ENCODE results near the gene TMC4.
A peak's percentile ranks its signal among the peaks of the same experiment; 100 is the strongest.

The TMC4 gene

GRCh38 chr19:54155694-54156093 is 17.3 kb downstream of the TMC4 start:
- no peak for DNase-seq (ENCODE audit: low read depth)

DNA sequence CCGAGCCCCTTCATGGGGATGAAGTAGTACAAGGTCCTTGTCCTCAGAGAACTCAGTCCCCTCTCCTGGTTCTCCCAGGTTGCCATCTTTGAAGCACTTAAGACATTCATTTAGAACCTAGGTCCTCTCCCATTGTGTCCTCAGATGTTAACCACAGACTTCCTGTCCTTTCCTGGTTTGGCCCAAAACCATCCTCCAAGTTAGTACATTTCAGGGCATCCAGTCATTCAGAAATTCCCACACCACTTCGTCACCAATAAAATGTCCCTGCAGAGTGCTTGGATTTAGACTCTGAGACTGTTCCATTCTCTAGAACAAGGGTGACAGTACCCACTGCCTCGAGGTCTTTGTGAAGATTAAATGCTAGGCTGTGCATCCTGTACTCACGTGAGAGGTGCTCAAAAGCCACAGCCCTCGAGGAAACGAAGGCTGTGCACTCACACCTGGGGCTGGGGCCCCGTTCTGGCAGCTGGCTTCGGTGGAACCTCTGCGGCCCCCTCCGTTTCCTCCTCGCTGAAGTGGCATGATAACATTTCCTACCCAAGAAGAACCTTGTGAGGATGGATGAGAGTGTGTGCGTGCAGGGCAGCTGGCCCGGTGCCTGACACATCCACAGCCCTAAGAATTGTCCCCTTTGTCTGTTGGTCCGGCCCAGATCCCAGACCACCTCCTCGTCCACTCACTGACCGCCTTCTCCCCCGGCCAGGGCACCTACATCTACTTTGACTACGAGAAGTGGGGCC is 18.2 kb downstream of the TMC4 start:
- DNase-seq (ENCODE audit: low read depth) = peak; percentile 60

- DNase-seq (ENCODE audit: low read depth) = no peak
These were observed 19.1 kb downstream of the TMC4 start for GRCh38 chr19:54153731-54154326.

- DNase-seq (ENCODE audit: low read depth) = no peak
These were observed 20.0 kb downstream of the TMC4 start for GRCh38 chr19:54152878-54153524.

GRCh38 chr19:54152267-54152666 is 20.7 kb downstream of the TMC4 start:
- no peak for DNase-seq (ENCODE audit: low read depth)

DNA sequence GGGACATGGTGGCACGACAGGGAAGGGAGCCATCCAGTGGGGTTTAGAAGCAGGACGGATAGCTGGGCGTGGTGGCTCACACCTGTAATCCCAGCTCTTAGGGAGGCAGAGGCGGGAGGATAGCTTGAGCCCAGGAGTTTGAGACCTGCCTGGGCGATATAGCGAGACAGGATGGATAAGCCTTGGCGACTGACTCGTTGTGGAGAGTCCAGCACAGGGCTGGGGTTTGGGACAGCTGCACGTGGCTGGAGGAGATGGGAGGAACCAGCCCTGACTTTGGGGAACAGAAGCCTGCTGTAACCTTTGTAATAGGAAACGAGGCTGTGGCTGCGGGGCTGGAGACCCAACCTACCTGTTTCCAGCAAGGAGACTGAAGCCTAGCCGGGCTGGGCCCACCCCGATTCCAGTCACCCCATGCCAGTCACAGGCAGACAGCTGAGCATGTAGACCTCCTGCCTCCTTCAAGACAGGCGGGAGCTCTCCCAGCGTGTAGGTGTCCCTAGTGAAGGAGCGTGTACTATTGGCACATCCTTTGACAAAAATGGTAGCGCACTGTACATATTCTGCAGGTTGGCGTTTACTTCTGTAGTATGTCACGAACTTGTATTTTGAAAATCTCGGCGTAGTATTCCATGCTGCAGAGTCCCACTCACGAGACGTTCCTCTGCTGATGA is 21.5 kb downstream of the TMC4 start:
- DNase-seq (ENCODE audit: low read depth) = no peak

- DNase-seq (ENCODE audit: low read depth) = no peak
These were observed 23.7 kb downstream of the TMC4 start for GRCh38 chr19:54149021-54149812.

DNA sequence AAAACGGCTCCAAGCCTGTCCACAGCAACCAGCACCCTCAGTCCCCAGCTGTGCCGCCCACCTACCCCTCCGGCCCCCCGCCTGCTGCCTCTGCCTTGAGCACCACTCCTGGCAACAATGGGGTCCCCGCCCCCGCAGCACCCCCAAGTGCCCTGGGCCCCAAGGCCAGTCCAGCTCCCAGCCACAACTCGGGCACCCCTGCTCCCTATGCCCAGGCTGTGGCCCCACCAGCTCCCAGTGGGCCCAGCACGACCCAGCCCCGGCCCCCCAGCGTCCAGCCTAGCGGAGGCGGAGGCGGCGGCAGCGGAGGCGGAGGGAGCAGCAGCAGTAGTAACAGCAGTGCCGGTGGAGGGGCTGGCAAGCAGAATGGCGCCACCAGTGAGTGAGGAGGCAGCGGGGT is 24.8 kb downstream of the TMC4 start:
- no peak for DNase-seq (ENCODE audit: low read depth)

DNA sequence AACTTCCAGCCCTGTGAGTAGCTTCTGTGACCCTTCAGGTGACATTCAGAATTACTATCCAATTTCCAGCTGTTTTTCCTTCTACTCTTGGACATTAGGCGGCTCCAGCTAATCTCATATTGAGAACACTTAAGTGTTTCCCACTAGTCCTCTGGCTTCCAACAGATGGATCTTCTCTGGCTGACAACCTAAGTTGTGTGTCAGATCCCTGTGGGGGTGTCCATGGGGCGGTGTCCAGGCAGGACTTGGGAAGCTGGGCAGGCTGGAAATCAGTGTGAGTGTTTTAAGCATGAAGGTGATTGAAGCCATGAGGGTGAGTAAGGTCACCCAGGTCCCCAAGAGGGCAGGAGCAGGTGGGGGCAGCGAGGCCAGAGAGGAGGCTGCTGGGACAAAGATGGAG is 25.3 kb downstream of the TMC4 start:
- DNase-seq (ENCODE audit: low read depth) = no peak

GRCh38 chr19:54145541-54146158 is 27.3 kb downstream of the TMC4 start:
- DNase-seq (ENCODE audit: low read depth) = no peak

DNA sequence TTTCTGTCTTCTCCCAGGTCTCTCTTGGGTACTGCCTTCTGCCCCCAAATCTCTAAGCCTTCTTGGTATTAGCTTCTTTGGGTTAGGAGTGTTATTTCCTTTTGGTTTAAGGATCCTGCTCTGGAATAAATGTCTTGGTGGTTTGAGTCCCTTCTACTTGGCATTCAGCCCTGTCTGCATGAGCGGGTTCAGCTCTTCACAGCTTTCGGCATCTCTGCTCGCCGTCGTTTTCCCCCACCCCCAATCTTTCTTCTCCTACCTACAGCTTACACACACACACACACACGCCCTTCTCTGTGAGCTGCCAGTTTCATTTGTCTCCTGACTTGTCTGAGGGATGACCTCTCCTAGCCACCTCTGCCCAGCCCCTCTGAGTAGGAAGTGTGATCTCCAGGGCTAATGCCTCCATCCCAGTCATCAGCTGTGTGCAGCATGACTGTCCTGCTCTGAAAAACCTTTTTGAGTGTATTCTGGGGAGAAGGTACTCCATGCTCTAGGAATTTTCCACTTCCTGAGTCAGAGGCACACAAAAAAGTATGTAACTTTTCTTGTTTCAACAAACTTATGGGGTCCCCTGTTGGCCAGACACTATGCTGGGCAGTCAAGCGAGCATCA is 30.7 kb downstream of the TMC4 start:
- no peak for DNase-seq (ENCODE audit: low read depth)

DNA sequence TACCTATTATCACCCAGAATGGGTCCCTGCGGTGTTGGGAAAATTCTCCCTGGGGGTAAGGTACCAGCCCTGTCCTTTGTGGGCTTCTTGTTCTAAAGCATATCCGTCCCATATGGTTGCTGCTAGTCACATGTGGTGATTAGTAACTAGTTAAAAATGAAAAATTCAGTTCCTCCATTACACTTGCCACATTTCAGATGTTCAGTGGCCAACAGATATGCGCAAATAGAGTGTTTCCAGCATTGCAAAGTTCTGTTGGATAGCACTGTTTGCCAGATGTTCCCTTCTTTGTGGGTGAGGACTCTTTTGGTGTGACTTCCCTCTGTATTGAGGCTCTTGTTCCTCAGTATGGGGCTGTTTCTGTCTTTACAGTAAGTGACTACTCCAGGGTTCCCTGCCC is 31.6 kb downstream of the TMC4 start:
- peak; percentile 57 for DNase-seq (ENCODE audit: low read depth)

DNA sequence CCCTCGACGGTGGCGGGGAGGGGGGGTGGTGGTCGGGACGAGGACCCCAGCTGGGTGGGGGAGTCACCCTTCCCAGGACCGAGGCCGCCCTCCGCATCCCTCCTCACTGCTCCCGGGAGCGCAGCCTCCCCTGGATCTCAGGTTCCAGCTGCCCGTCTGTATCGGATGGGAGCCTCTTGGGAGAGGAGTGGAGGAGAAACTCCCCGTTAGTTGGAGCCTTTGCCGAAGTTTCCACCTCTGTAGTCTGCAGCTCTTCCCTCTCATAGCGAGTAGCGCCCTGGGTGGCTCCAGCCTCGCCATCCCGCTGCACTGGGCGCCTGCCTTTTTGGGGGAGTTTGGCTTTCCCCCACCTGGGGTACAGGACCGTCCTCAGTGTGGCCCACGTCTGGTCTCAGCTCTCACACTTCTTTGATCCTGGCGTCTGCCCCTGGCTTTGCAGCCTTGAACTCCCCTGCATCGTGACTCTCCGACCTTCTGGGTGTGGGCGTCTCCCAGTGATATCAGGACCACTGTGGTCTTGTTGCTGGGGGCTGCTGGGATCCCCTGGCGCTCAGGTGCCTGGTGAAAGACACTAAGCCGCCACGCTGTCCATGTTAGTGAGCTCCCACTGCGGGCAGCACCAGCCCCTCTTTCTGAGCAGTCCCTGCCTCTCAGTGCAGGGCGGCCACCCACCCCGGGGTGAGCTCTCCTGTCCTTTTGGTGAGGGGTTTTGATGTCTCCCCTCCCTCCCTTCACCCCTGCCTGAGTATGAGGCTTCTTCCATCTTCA is 34.3 kb downstream of the TMC4 start:
- DNase-seq (ENCODE audit: low read depth) = no peak

GRCh38 chr19:54137699-54138488 is 35.1 kb downstream of the TMC4 start, which contains the start of gene CNOT3:
Gene CNOT3 (plus strand): TSS chr19:54137762. CDS start chr19:54142979, 5,217 bp downstream.
- no peak for DNase-seq (ENCODE audit: low read depth)

DNA sequence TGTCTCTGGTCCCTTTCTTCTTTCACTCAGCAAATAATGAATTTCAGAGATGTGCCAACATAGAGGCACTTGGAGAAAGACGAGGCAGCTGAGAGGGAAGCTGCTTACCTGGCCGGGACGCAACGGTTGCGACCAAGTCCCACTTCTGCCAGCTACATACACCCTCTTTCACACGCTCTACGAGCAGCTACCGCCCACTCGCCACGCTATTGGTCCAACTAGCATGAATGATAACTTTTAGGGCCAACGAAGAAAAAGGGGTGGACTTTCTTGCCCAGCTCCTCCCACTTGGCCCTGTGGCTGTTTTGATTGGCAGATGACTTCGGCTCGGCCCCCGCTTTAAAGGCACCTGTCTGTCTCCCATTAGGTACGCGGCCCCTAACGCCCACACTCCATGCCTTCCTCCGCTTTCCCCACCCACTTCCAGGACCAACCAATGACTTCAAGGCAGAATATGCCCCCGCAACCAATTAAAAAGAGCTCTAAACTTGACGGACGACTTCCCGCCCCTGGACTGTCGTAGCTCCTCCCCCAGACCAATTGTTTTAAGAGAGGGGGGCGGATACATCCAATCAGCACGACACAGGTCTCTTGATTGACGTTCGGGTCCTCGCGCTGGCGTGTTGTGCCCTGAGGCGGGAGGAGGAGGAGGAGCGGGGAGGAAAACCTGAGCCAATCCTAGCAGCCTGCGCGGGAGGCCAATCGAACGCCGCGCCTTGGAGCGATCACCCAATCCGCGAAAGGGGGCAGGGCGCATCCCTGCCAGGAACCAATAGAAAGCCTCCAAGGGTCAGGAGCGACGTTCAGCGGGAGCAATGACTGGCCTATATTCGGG is 35.9 kb downstream of the TMC4 start:
- peak; percentile 100 for DNase-seq (ENCODE audit: low read depth)

- DNase-seq (ENCODE audit: low read depth) = no peak
These were observed 36.7 kb downstream of the TMC4 start for GRCh38 chr19:54136086-54136863.

DNA sequence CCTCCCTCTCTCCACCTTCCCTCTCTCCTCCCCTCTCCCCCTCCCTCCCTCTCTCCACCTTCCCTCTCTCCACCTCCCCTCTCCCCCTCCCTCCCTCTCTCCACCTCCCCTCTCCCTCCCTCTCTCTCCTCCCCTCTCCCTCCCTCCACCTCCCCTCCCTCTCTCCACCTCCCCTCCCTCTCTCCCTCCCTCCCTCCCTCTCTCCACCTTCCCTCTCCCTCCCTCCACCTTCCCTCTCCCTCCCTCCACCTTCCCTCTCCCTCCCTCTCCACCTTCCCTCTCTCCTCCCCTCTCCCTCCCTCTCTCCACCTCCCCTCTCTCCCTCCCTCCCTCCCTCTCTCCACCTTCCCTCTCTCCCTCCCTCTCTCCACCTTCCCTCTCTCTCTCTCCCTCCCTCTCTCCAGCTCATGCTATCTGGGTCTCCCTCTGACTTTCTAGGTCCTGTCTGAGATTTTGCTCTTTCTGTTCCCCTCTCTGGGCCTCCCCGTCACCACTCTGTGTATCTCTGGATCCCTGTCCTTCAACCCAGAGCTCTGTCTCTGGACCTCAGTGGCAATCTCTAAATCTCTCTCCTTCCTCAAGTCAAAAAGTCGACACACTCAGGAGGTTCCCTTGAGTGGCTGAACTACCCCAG is 38.9 kb downstream of the TMC4 start:
- no peak for DNase-seq (ENCODE audit: low read depth)
